Activated naive CD8-positive, alpha-beta T cell treated with anti-CD3 and anti-CD28 coated beads, Interleukin-2, amount 50 U/mL, for 24 hours (primary cell): ENCODE data around the gene F7.

Experiments
- ATAC-seq: fragments of 150-1000 bp; cut with Tn5 transposase; one replicate; pipeline ENCODE4 v1.10.0; 2021
- DNase-seq: peaks from one replicate; pipeline ENCODE4 v3.0.0; 2021
- H3K27ac Mint-ChIP-seq: one replicate; pipeline ENCODE4 v1.8.0; 2021; ENCODE audit warnings: mild to moderate bottlenecking, mixed read lengths
- H3K27me3 Mint-ChIP-seq: one replicate; pipeline ENCODE4 v1.8.0; 2021; ENCODE audit warnings: mixed read lengths
- H3K36me3 Mint-ChIP-seq: one replicate; pipeline ENCODE4 v1.8.0; 2021; ENCODE audit warnings: low read depth, mixed read lengths
- H3K4me1 Mint-ChIP-seq: one replicate; pipeline ENCODE4 v1.8.0; 2021; ENCODE audit warnings: mixed read lengths
- H3K4me3 Mint-ChIP-seq: one replicate; pipeline ENCODE4 v1.8.0; 2021; ENCODE audit warnings: mild to moderate bottlenecking, moderate library complexity, mixed read lengths
- H3K9me3 Mint-ChIP-seq: one replicate; pipeline ENCODE4 v1.8.0; 2021; ENCODE audit warnings: mixed read lengths

The F7 gene

GRCh38 chr13:113149711-113150549 lies 44.3 kb downstream of the F7 start:
- Mint-ChIP-seq H3K4me1 (peaks cover 22% of the 10 kb centered on the region), H3K27ac (no peak overlapping the region), H3K4me3 (no peak overlapping the region), H3K27me3 (peaks cover 19% of the 10 kb centered on the region), H3K9me3 (peaks cover 3% of the 10 kb centered on the region), H3K36me3 (no peaks in the 10 kb centered on the region)
- DNase-seq, result no peak
- no peak for ATAC-seq

- Mint-ChIP-seq H3K36me3 (no peaks in the 10 kb centered on the region), H3K27ac (no peak overlapping the region), H3K9me3 (peaks cover 11% of the 10 kb centered on the region), H3K4me1 (peaks cover 20% of the 10 kb centered on the region), H3K27me3 (peaks cover 19% of the 10 kb centered on the region), H3K4me3 (no peak overlapping the region)
- DNase-seq (no peak), ATAC-seq (no peak)
These were observed 45.2 kb downstream of the F7 start for GRCh38 chr13:113150550-113151365.

- ATAC-seq (peak; percentile 45), DNase-seq (peak; percentile 16)
- Mint-ChIP-seq H3K4me3 (peak overlapping the region; percentile 74), H3K36me3 (no peaks in the 10 kb centered on the region), H3K9me3 (peaks cover 13% of the 10 kb centered on the region), H3K27me3 (peaks cover 19% of the 10 kb centered on the region), H3K27ac (no peak overlapping the region), H3K4me1 (peaks cover 16% of the 10 kb centered on the region)
These were observed 46.4 kb downstream of the F7 start for GRCh38 chr13:113151745-113152690.

- H3K4me1 Mint-ChIP-seq, result peaks cover 16% of the 10 kb centered on the region
- peaks cover 13% of the 10 kb centered on the region for H3K9me3 Mint-ChIP-seq
- DNase-seq, result no peak
- peaks cover 19% of the 10 kb centered on the region for H3K27me3 Mint-ChIP-seq
- no peaks in the 10 kb centered on the region for H3K36me3 Mint-ChIP-seq
- H3K27ac Mint-ChIP-seq, result peak overlapping the region; percentile 64
- peak overlapping the region; percentile 74 for H3K4me3 Mint-ChIP-seq
- peak; percentile 6 for ATAC-seq
These were observed 47.0 kb downstream of the F7 start for GRCh38 chr13:113152691-113152983.

GRCh38 chr13:113152984-113153809 lies 47.6 kb downstream of the F7 start:
- DNase-seq (peak; percentile 17), ATAC-seq (peak; percentile 35)
- Mint-ChIP-seq H3K27me3 (peaks cover 19% of the 10 kb centered on the region), H3K36me3 (no peaks in the 10 kb centered on the region), H3K9me3 (peaks cover 13% of the 10 kb centered on the region), H3K27ac (peak overlapping the region; percentile 64), H3K4me1 (peaks cover 16% of the 10 kb centered on the region), H3K4me3 (peak overlapping the region; percentile 74)

- peak; percentile 66 for DNase-seq
- Mint-ChIP-seq H3K36me3 (no peaks in the 10 kb centered on the region), H3K27ac (peak overlapping the region; percentile 62), H3K4me3 (peak overlapping the region; percentile 74), H3K27me3 (peaks cover 19% of the 10 kb centered on the region), H3K9me3 (peaks cover 13% of the 10 kb centered on the region), H3K4me1 (peaks cover 16% of the 10 kb centered on the region)
- peak; percentile 42 for ATAC-seq
These were observed 48.5 kb downstream of the F7 start for GRCh38 chr13:113153810-113154748.

- Mint-ChIP-seq H3K4me1 (peaks cover 19% of the 10 kb centered on the region), H3K36me3 (no peaks in the 10 kb centered on the region), H3K4me3 (no peak overlapping the region), H3K27ac (no peak overlapping the region), H3K27me3 (peaks cover 18% of the 10 kb centered on the region), H3K9me3 (peaks cover 13% of the 10 kb centered on the region)
- DNase-seq (no peak), ATAC-seq (no peak)
These were observed 49.6 kb downstream of the F7 start for GRCh38 chr13:113155201-113155600.

- ATAC-seq, result no peak
- peaks cover 13% of the 10 kb centered on the region for H3K27me3 Mint-ChIP-seq
These were observed 50.5 kb downstream of the F7 start for GRCh38 chr13:113155982-113156655.

GRCh38 chr13:113157206-113157928 lies 51.8 kb downstream of the F7 start:
- H3K27me3 Mint-ChIP-seq, result peaks cover 6% of the 10 kb centered on the region
- DNase-seq, result no peak
- no peak overlapping the region for H3K27ac Mint-ChIP-seq
- H3K4me1 Mint-ChIP-seq, result peaks cover 21% of the 10 kb centered on the region
- no peaks in the 10 kb centered on the region for H3K36me3 Mint-ChIP-seq
- no peak overlapping the region for H3K4me3 Mint-ChIP-seq
- H3K9me3 Mint-ChIP-seq, result peaks cover 13% of the 10 kb centered on the region
- ATAC-seq, result no peak

More at GRCh38 chr13:113155982-113156655, 50.5 kb downstream of the F7 start:
- peaks cover 13% of the 10 kb centered on the region for H3K9me3 Mint-ChIP-seq
- peaks cover 20% of the 10 kb centered on the region for H3K4me1 Mint-ChIP-seq
- DNase-seq, result no peak
- no peak overlapping the region for H3K27ac Mint-ChIP-seq
- no peaks in the 10 kb centered on the region for H3K36me3 Mint-ChIP-seq
- no peak overlapping the region for H3K4me3 Mint-ChIP-seq

- H3K9me3 Mint-ChIP-seq, result peaks cover 13% of the 10 kb centered on the region
- no peaks in the 10 kb centered on the region for H3K27me3 Mint-ChIP-seq
- H3K4me1 Mint-ChIP-seq, result peaks cover 16% of the 10 kb centered on the region
- ATAC-seq, result no peak
- no peak within 1 kb of the TSS for H3K4me3 Mint-ChIP-seq
- no peak for DNase-seq
- H3K36me3 Mint-ChIP-seq, result no peaks in the 10 kb centered on the region
- H3K27ac Mint-ChIP-seq, result no peak within 1 kb of the TSS
These were observed 52.5 kb downstream of the F7 start, which contains the start of gene PROZ for GRCh38 chr13:113157929-113158747. Gene PROZ, plus strand, starts transcription at chr13:113158648. Its CDS starts 13 bp downstream, at chr13:113158661.

- H3K27ac Mint-ChIP-seq, result no peak overlapping the region
- H3K9me3 Mint-ChIP-seq, result peaks cover 13% of the 10 kb centered on the region
- no peaks in the 10 kb centered on the region for H3K36me3 Mint-ChIP-seq
- no peak for DNase-seq
- peaks cover 4% of the 10 kb centered on the region for H3K27me3 Mint-ChIP-seq
- ATAC-seq, result no peak
- H3K4me1 Mint-ChIP-seq, result peaks cover 17% of the 10 kb centered on the region
- no peak overlapping the region for H3K4me3 Mint-ChIP-seq
These were observed 53.4 kb downstream of the F7 start for GRCh38 chr13:113158946-113159345.
